NCI-H2196 (cell line): Measurements from ENCODE around the gene C20orf144.
"Not testable (repeated sequence)": the region's sequence is repeated elsewhere in the genome, so short reads cannot be mapped to it uniquely, and the experiment has no call there.

ENCODE experiments used
- DNase-seq: peaks from one replicate; lab custom pipeline; 2025; ENCODE audit not compliant: unreplicated experiment; lab: John Stamatoyannopoulos, UW

C20orf144 gene

GRCh38 chr20:33693741-33694638 lies 31.9 kb downstream of the C20orf144 start:
- DNase-seq: no peak

- DNase-seq: no peak
Measured at GRCh38 chr20:33694639-33695012, 32.5 kb downstream of the C20orf144 start.

GRCh38 chr20:33696448-33696847 lies 34.3 kb downstream of the C20orf144 start:
- no peak for DNase-seq

- no peak for DNase-seq
Measured at GRCh38 chr20:33697129-33697528, 35.0 kb downstream of the C20orf144 start.

DNA sequence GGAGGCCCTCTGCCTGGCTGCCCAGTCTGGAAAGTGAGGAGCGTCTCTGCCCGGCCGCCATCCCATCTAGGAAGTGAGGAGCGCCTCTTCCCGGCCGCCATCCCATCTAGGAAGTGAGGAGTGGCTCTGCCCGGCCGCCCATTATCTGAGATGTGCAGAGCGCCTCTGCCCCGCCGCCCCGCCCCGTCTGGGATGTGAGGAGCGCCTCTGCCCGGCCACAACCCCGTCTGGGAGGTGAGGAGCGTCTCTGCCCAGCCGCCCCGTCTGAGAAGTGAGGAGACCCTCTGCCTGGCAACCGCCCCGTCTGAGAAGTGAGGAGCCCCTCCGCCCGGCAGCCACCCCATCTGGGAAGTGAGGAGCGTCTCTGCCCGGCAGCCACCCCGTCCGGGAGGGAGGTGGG lies 36.8 kb downstream of the C20orf144 start:
- not testable (repeated sequence) for DNase-seq

GRCh38 chr20:33700696-33701441 lies 38.7 kb downstream of the C20orf144 start:
- DNase-seq: not testable (repeated sequence)

DNA sequence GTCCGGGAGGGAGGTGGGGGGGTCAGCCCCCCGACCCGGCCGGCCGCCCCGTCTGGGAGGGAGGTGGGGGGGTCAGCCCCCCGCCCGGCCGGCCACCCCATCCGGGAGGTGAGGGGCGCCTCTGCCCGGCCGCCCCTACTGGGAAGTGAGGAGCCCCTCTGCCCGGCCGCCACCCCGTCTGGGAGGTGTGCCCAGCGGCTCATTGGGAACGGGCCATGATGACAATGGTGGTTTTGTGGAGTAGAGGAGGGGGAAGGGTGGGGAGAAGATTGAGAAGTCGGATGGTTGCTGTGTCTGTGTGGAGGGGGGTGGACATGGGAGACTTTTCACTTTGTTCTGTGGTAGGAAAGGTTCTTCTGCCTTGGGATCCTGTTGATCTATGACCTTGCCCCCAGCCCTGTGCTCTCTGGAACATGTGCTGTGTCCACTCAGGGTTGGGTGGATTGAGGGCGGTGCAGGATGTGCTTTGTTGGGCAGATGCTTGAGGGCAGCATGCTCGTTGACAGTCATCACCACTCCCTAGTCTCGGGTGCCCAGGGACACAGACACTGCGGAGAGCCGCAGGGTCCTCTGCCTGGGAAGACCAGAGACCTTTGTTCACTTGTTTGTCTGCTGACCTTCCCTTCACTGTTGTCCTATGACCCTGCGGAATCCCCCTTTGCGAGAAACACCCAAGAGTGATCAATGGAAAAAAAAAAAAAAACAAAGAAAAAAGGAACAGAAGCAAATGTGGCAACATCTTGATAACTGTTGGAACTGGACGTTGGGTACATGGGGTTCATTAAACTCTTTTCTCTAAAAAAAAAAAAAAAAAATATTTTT lies 39.7 kb downstream of the C20orf144 start:
- DNase-seq: no peak

GRCh38 chr20:33702861-33703260 lies 40.7 kb downstream of the C20orf144 start:
- peak; percentile 51 for DNase-seq

DNA sequence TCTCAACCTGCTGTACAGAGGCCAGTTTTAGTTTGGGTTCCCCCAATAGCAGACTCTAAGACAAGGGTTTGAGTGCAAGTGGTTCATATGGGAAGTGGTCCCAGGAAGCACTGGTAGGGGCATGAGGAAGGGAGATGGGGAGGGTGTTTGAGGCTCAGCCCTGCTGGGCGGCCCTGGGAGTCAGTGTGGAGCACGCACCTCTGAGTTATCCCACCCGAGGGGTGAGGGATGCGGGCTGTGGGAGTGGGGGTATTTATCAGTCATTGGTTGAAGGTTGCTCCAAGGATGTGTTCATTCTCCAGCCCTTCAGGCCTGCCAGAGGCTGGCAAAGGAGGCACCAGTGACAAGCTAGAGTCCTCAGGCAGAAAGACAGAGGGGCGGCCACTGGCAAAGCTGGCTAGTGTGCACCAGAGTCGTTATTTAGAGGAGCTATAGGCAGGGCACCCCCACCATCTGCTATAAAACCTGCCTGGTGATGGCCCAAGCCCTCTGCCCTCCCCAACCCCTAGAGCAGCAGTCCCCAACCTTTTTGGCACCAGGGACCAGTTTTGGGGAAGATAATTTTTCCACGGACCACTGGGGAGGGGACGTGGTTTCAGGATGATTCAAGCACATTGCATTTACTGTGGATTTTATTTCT lies 41.5 kb downstream of the C20orf144 start:
- DNase-seq: no peak

- DNase-seq: no peak
Measured at GRCh38 chr20:33704197-33704924, 42.2 kb downstream of the C20orf144 start.

GRCh38 chr20:33707668-33708067 lies 45.5 kb downstream of the C20orf144 start:
- DNase-seq: no peak

- no peak for DNase-seq
Measured at GRCh38 chr20:33709398-33709797, 47.3 kb downstream of the C20orf144 start.

DNA sequence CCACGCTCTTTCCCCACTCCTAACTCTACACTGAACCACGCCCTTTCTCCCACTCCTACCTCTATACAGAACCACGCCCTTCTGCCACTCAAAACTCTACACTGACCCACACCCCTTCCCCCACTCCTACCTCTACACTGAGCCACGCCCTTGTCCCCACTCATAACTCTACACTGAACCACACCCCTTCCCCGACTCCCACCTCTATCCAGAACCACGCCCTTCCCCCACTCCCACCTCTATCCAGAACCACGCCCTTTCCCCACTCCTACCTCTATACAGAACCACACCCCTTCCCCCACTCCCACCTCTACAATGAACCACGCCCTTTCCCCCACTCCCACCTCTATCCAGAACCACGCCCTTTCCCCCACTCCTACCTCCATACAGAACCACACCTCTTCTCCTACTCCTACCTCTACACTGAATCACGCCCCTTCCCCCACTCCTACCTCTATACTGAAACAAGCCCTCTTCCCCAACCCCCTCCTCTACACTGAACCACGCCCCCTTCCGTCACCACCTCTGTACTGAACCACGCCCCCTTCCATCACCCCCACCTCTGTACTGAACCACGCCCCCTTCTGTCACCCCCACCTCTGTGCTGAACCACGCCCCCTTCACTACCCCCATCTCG lies 47.9 kb downstream of the C20orf144 start:
- DNase-seq: no peak

DNA sequence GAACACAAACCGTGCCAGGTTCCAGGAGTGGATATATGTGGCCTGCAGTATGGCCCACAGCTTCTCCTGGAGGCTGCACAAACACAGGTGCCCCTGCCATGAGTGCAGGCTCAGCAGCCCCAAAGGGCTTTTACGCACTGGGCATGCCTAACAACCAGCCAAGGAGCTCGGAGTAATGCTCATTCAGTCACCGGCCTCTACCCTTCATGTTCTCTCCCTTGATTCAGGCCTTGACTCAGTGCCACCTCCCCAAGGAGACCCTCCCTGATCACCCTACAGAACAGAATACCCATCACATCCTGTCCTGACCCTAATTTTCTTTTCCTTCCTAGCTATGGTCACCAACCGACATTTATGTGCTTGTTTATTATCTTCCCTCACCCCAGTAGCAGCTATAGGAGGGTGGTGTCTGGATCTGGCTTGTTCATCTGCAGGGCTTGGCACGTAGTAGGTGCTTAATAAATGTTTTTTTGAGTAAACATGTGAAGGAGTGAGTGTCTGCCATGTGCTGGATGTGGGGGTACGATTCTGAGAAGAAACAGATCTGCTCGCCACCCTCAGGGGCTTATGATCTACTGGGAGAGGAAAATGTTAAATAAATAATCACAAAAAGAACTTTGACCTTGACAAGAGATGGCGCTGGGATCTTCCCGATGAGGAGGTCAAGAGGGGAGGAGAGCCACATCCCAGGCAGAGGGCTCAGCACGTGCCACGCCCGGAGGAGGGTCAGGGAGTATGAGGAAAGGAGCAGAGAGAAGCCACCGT lies 48.7 kb downstream of the C20orf144 start:
- no peak for DNase-seq

DNA sequence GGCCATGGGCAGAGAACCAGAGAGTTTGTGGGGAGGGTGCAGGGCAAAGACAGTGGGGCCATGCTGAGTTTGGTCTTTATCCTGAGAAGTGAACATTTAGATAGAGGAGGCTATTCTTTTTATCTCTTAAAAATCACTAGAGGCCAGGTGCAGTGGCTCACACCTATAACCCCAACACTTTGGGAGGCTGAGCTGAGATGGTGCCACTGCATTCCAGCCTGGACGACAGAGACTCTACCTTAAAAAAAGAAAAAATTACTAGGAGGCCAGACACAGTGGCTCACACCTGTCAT lies 49.3 kb downstream of the C20orf144 start:
- no peak for DNase-seq
